Cardiac muscle cell (in vitro differentiated cells and primary cell): ENCODE results near the gene TYW1B. TPM values are rescaled to one million over a fixed set of nuclear protein-coding genes. Genes with fewer than 3 reads are reported as not detected.
"Not testable (repeated sequence)": the region's sequence is repeated elsewhere in the genome, so short reads cannot be mapped to it uniquely, and the experiment has no call there.

ENCODE experiments used
- DNase-seq, 2 donors: peaks; one replicate each; pipeline versions ENCODE4 v3.0.0 to v3.0.0-alpha.2; 2010 to 2017; ENCODE audit warnings: low read depth in 1 of 2, low spot score in 1 of 2
- H3K27ac ChIP-seq: fragments of 200-600 bp; sonication (generic); 2 replicates; pipeline ENCODE4 v1.5.1; 2016
- H3K27me3 ChIP-seq: fragments of 200-600 bp; sonication (generic); 2 replicates; pipeline ENCODE4 v1.6.0; 2016; ENCODE audit warnings: control low read depth
- H3K36me3 ChIP-seq: fragments of 200-600 bp; sonication (generic); 2 replicates; pipeline ENCODE4 v1.5.1; 2016; ENCODE audit warnings: control low read depth
- H3K4me1 ChIP-seq: fragments of 200-600 bp; sonication (generic); 2 replicates; pipeline ENCODE4 v1.8.1; 2017; ENCODE audit warnings: low read depth, mild to moderate bottlenecking, mixed run types
- H3K4me3 ChIP-seq: fragments of 200-600 bp; sonication (generic); 2 replicates; pipeline ENCODE4 v1.5.1; 2016; ENCODE audit warnings: mild to moderate bottlenecking
- H3K9me3 ChIP-seq: fragments of 200-600 bp; sonication (generic); 2 replicates; pipeline ENCODE4 v1.5.1; 2017; ENCODE audit warnings: low read depth, mild to moderate bottlenecking, control low read depth
- CTCF ChIP-seq: IDR thresholded peaks from 2 replicates; pipeline ENCODE4 v1.5.1; 2012; ENCODE audit warnings: low read depth, mild to moderate bottlenecking, low read length
- polyA plus RNA-seq: library from polyadenylated mRNA; unstranded; fragments of >200 nt; fragmentation: Nextera tagmentation; extraction: Ambion mirVana; gene quantifications from 2 replicates; pipeline ENCODE4 v1.2.1, GENCODE V29; 2016
- total RNA-seq: library from RNA; depleted of rRNA; stranded (reverse); fragments of >200 nt; gene quantifications from 2 replicates; pipeline ENCODE4 v1.2.3, GENCODE V29; 2016

The TYW1B gene
- total and polyA plus RNA-seq, 2 experiments from 2014 or later = 2.9 to 3.2 TPM

GRCh38 chr7:72829687-72830354, 1.8 kb upstream of the TYW1B start:
- Histone ChIP-seq H3K36me3 (peaks cover 19% of the 10 kb centered on the region), H3K4me3 (peak overlapping the region; percentile 78), H3K27ac (peak overlapping the region; percentile 99)
- H3K9me3 ChIP-seq, H3K4me1 ChIP-seq, H3K27me3 ChIP-seq: not testable (repeated sequence)
- TF ChIP-seq CTCF = peak; percentile 43
- peak; percentile 63 to 76 for DNase-seq

GRCh38 chr7:72829291-72829686, 1.3 kb upstream of the TYW1B start:
- Histone ChIP-seq H3K4me3 (peak overlapping the region; percentile 78), H3K27ac (peak overlapping the region; percentile 99), H3K36me3 (peaks cover 14% of the 10 kb centered on the region)
- not testable (repeated sequence) for H3K9me3 ChIP-seq, H3K4me1 ChIP-seq, H3K27me3 ChIP-seq
- DNase-seq = peak; percentile 98 to 99

- peak in 1 of 2 donors; percentile 51 for DNase-seq
- TF ChIP-seq CTCF = peak; percentile 11
- H3K27me3 ChIP-seq, H3K4me1 ChIP-seq, H3K36me3 ChIP-seq, H3K4me3 ChIP-seq, H3K27ac ChIP-seq, H3K9me3 ChIP-seq: not testable (repeated sequence)
Observed at GRCh38 chr7:72823765-72824732, 4.0 kb downstream of the TYW1B start.

- not testable (repeated sequence) for H3K4me3 ChIP-seq, DNase-seq, H3K27ac ChIP-seq, H3K9me3 ChIP-seq, H3K36me3 ChIP-seq, H3K4me1 ChIP-seq, H3K27me3 ChIP-seq
Observed at GRCh38 chr7:72822497-72822896, 5.5 kb downstream of the TYW1B start.

GRCh38 chr7:72818663-72819361, 9.2 kb downstream of the TYW1B start:
- not testable (repeated sequence) for H3K27ac ChIP-seq, H3K36me3 ChIP-seq, DNase-seq

GRCh38 chr7:72817661-72818060, 10.3 kb downstream of the TYW1B start:
- not testable (repeated sequence) for H3K27ac ChIP-seq, H3K36me3 ChIP-seq, H3K4me1 ChIP-seq, H3K9me3 ChIP-seq, H3K27me3 ChIP-seq, H3K4me3 ChIP-seq, DNase-seq

More at GRCh38 chr7:72818663-72819361, 9.2 kb downstream of the TYW1B start:
- H3K4me1 ChIP-seq, H3K4me3 ChIP-seq, H3K27me3 ChIP-seq, H3K9me3 ChIP-seq: not testable (repeated sequence)

- H3K36me3 ChIP-seq, DNase-seq, H3K27ac ChIP-seq, H3K4me3 ChIP-seq, H3K27me3 ChIP-seq, H3K4me1 ChIP-seq, H3K9me3 ChIP-seq: not testable (repeated sequence)
Observed at GRCh38 chr7:72816370-72817157, 11.4 kb downstream of the TYW1B start.

- DNase-seq, H3K36me3 ChIP-seq, H3K27ac ChIP-seq, H3K27me3 ChIP-seq, H3K9me3 ChIP-seq, H3K4me3 ChIP-seq, H3K4me1 ChIP-seq: not testable (repeated sequence)
Observed at GRCh38 chr7:72810437-72810836, 17.6 kb downstream of the TYW1B start.

GRCh38 chr7:72808511-72808910, 19.5 kb downstream of the TYW1B start:
- H3K9me3 ChIP-seq, DNase-seq, H3K27me3 ChIP-seq, H3K4me1 ChIP-seq, H3K36me3 ChIP-seq, H3K27ac ChIP-seq, H3K4me3 ChIP-seq: not testable (repeated sequence)

GRCh38 chr7:72806851-72807250, 21.1 kb downstream of the TYW1B start:
- H3K4me1 ChIP-seq, H3K27me3 ChIP-seq, DNase-seq, H3K36me3 ChIP-seq, H3K27ac ChIP-seq, H3K9me3 ChIP-seq, H3K4me3 ChIP-seq: not testable (repeated sequence)
